H4 (cell line): ENCODE measurements around the gene SGCD. TPM values are rescaled to one million over a fixed set of nuclear protein-coding genes. Genes with fewer than 3 reads are reported as not detected.
"Not testable (repeated sequence)": the region's sequence is repeated elsewhere in the genome, so short reads cannot be mapped to it uniquely, and the experiment has no call there.

Experiments
- DNase-seq: peaks from one replicate; pipeline ENCODE4 v3.0.0-alpha.2; 2015; ENCODE audit warnings: low spot score
- total RNA-seq: library from RNA; depleted of rRNA; stranded (reverse); fragments of >200 nt; shearing (Covaris generic); gene quantifications from 2 replicates; pipeline ENCODE4 v1.2.3, GENCODE V29; 2014

SGCD gene
- total RNA-seq, 1 experiment from 2014 or later: 0.12 TPM

DNA sequence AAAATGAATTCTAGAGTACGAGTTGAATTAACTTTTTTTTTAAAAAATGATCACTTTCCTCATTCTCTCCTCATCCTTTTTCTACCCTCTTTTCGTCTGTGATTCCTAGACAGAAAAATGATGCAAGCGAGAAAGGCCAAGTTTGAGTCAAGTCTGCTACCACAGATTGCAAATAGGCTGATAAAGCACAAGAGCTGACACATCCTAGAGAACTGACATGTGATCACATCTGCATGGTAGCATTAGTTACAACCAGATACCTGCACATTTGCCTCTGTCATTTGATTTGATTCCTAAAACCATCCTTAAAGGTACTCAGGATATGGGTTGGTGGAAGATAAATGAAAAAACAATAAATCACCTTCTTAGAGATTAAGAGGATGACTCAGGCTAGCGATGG is 297.7 kb downstream of the SGCD start:
- no peak for DNase-seq

DNA sequence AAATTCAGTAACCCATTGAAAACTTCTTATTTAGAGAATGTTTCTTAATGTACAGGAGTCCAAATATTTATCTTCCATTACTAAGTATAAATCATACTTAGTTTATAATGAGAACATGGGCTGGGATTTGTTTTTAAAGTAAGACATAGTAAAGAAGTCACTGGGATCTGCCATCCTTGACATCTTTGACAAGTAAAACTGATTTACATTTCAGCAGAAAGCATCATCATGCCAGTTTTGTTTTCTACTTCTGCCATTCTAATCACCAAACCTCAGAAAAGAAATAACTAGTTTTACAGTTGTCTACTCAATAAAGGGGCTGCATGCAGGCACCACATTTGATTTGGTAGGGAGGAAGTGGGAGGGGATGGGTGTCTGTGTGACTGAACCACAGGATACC is 301.5 kb downstream of the SGCD start:
- no peak for DNase-seq

DNA sequence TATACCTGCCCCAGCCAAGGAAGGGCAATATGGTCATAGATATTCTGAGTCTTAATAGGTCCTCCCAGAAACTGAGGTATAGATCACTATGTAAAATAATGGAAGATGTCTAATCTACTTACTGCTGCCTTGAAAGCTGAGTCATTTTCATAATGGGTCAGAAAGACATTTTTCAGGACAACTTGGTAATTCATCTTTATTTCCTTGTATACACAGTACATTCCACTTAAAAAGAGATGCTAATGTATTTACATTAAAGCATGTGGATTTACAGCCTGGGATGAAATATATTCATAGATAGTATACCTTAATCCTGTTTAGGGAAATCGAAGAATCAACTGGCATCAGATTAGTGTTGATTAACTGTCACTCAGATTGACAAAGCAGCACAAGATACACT is 304.0 kb downstream of the SGCD start:
- no peak for DNase-seq

DNA sequence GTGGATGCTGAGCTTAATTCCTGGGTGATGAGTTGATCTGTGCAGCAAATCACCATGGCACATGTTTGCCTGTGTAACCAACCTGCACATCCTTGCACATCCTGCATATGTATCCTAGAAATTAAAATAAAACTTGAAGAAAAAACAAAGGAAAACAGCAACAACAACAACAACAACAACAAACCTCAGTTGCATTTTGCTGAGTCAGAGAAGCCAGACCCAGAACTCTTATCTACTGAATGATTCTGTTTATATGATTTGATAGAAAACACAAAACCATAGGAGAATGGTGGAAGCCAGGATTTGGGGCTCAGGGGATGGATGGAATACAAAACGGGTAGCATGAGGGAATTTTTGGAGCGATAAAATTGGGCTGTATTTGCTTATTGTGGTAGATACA is 307.3 kb downstream of the SGCD start:
- DNase-seq: no peak

DNA sequence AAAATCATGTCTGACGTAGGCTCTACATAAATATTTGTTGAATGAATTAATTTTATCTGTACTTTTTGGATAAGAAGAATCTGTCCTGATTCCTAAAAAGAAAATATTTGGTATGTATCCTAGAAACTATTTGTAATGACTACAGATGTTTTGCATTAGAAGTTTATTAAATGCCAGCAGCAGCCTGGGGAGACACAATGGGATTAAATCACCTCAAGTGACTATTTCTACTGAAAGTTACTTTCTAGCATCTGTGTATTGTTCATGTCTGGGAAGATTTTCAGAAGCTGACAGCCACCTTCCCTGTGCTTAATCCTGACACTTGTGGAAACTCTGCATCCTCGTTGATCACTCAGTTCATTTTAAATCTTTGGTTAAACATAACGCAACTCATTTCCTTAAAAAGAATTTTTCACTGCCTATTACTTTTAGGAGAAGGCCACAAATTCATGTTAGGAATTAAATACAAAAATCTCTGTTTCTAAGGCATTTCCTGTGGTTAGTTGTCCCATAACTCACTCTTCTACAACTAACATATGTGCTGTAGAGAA is 313.8 kb downstream of the SGCD start:
- DNase-seq: no peak

DNA sequence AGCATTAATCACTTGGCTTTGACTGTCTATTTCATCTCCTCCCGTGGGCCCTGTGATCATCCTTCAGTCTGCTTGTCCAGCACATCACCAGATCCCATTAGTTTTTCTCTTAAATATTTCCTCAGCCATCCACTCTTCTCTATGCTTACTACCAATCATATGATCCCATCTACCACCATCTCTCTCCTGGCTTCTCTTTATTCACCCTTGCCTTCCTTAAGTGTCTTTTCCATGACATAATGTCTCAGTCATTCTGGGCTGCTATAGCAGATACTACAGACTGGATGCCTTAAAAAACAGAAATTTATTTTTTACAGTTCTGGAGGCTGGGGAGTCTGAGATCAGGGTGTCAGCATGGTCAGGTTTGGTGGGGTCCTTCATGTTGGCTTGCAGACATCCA is 314.7 kb downstream of the SGCD start:
- DNase-seq: no peak

DNA sequence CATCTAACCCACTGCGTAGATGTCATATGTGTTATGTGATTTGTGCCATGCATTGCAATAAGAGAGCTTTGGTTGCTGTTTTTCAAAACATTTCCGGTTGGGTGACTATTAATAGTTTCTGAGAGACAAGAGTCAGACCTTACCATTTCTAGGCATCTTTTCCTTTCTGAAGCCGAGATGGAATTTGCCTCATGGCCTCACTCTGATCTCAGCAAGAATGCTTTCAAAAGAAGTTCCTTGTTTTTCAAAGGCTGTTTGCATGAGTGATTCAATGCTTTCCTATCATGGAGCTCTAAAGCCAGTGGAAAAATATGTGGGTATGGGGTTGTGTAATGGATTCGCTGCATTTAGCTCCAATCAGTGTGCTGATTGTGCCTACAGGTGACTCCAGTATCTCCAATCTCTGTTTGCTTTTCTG is 320.1 kb downstream of the SGCD start:
- DNase-seq: no peak

DNA sequence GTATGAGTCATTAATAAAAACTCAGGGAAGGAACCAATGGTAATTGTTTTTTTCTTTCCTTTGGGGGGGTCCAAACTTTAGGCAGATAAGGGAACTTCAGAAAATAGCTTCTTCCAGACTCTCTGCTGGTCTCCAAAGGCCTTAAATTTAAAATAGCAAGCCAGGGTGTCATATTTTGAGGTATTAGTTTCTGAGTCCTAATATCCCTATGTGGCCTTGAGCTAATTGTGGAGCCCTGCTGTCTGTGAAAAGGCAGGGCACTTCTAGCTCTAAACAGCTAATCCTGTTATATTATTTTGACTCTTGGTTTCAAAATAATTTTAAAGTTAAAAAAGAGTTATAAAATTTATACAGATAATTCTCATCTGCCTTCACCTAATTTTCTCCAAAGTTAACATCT is 327.5 kb downstream of the SGCD start:
- DNase-seq: no peak

DNA sequence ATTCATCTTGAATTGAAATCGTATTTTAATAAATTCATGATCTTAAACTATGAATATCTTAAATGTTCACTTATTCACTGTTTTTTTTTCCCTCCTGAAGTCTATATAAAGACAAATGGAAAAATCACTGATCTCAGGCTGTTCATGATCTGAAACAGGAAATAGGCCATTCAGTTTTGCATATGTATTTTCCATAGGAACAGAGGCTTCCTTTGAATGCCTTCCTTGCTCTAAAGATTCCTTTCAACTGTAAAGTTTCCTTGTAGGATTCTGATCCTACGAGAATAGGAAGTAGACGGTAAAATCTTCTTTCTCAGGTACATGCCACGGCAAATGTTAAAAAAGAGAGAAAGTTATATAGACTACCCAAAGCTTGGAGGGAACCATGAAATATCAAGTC is 328.8 kb downstream of the SGCD start:
- no peak for DNase-seq

DNA sequence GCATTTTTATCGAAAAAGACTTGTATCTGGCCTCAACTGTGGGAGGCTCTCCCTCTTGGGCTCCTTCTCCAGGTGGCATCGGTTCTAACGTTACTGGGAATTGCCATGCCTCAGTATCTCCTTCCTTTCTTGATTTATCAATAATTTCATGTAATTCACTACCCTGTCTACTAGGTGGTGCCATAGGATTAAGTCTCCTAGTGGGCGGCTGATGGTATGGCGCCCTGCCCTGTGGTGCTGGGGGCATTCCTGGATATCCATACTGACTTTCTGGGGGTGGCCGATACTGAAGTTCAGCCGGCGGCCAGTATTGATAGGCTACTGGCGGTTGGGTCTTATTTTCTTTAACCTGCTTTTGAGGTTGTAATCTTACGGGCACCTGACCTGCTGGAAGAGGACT is 337.9 kb downstream of the SGCD start:
- DNase-seq: not testable (repeated sequence)

DNA sequence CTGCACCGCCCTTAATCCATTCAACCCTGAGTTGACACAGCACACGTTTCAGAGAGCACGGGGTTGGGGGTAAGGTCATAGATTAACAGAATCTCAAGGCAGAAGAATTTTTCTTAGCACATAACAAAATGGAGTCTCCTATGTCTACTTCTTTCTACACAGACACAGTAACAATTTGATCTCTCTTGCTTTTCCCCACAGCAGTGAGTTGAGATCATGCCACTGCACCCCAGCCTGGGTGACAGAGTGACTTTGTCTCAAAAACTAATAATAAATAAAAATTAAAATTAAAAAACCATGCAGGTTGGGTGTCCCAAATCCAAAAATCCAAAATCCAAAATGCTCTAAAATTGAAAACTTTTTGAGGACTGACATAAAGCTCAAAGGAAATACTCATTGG is 339.7 kb downstream of the SGCD start:
- DNase-seq: not testable (repeated sequence)

DNA sequence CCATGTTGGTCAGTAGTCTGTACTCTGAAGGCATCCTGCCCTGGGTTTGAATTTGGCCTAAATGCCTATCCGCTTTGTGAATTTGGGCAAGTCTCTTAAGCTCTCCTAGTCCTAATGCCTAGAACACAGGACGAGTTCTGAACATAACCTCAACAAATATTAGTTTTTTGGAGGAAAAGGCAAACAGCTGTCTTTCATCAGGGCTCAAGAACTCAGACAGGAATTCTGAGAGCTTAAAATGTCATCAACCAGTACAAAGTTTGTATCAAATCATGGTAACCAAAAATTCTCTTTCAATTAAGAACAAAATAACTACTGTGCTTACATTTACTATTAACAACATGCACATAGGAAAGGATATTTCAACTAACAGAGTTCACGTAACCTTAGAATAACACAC is 340.7 kb downstream of the SGCD start:
- no peak for DNase-seq

DNA sequence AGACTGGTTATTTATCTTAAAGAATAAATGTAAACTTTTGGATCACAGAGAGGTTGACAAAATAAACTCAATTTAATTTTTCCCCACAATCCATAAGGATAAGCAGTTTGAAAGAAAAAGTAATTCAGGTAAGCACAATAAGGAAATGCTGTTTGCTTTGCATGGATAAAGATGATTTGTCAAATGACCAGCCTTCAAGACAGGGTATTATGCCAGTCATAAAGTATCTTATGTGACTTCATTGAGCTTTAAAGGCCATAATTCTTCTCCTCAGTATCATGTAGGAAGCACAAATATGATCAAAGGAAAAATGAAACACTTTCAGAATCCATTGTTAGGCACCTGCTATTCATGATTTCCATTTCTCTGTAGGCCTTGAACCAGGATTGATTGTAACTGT is 342.5 kb downstream of the SGCD start:
- no peak for DNase-seq

DNA sequence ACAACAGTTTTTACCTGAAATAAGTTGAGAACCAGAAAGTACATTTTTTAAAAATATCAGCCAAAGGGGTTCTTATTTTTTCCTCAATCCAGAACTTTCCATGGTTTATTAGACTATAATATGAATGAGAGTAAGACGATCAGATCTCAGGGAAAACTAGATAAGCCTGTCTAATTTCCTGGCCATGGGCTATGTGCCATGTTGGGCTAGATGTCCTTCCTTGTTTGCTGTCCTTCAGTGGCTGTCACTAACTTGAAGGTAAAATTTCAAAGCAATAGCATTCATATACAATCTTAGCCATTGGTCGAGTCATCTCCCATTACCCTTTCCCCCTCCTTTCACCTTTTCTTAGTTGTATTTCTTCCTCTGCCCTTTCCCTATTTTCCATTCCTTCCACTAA is 343.7 kb downstream of the SGCD start:
- no peak for DNase-seq

DNA sequence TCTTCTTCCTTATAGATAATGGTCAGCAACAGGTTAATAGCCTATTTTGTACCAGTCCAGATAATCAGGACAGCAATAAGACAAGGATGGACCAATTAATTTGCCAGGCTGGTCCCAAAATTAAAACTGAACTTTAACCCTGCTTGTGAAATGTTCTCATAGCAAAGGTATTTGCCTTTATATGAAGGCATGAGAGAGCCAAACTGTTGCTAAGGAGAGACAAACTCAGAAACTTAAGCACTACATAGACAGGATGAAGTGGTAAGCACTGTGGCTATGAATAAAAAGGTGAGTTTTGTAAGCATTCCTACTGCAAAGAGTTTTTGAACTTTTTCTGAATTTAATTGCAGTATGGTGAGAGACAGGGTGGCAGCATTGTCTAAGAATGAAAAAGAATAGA is 348.4 kb downstream of the SGCD start:
- no peak for DNase-seq

DNA sequence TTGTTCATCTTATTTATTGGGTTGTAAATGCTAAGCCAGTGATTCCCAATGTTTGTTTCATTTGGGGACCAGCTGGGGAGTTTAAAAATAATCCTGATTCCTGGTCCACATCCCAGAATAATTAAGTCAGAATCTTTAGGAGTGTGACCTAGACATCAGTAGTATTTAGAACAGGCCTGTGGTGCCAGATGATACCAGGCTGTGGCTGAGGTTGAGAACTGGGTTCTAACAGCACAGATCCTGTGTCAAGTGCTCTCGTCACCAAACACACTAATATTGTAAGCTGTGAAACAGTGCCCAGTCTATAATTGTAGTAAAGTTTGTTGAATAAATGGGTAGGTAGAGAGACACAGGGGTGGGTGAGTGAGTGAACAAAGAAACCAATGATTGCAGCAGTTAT is 351.0 kb downstream of the SGCD start:
- DNase-seq: no peak

DNA sequence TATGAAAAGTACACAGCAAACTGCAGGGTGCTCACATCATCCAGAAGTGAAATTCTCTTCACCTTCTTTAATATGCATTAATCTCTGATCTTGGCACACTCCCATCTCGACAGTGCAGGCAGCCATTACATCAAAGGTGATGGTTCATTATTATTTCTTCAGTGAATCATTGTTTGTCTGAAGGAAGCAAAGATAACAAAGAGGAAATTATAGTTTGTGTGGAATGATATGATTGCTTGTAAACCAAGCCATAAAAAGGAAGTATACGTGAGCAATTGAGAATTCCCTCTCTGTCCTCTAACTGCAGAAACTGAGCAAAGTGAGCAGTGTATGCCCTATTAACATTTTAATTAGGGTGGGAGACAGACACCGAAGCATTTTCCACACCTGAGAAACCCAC is 351.5 kb downstream of the SGCD start:
- no peak for DNase-seq

DNA sequence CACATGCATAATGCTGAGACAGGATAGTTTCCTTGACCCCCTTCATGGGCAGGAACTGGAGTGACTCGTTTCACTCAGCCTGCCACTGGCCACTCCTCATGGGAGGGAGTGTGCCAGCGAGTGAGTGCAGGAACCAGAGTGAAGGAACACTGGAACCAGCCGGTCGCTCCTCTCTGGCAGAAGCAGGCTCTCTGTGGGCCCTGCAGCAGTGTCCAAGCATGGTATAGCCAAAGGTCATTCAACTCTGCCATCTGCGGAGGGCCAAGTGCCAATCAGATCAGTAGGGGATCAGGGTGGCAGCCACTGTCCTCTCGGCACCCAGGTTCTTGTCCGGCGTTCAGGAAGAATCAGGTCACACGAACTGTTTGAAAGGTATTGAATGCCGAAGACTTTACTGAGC is 353.9 kb downstream of the SGCD start:
- DNase-seq: no peak

DNA sequence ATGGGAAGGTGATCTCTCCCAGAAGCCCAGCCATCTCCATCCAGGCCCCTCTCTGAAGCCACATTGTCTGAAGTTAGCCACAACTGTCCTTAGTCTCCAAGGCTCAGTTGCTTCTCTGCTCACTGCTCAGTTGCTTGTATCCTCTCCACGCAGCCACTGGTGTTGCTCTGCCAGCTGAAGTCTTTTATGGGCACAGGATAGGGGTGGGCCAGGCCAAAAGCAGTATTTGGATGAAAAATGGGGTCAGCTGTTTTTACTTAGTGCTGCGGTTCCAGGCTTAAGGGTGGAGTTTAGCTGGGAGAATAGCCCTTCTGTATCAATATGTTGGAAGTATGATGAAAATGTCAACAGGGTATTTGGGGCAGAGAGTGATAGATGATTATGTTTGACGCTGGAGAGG is 354.3 kb downstream of the SGCD start:
- DNase-seq: no peak

DNA sequence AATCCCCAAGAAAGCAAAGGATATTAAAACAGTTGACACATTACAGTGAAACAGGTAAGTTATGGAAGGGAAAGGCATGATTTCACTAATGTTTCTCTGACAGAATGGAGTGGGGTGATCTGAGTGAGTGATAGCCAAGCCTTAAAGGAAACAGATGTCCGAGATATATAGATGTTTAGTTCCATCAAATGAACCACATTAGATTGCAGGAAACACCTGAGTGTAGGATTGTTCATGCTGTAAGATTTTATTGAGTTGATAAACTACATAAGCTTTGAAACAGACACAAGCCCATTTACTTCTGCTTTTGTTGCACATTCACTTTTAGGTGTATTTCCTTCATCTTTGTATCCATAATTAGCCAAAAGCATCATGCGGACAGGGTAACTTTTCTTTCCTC is 356.0 kb downstream of the SGCD start:
- DNase-seq: no peak

DNA sequence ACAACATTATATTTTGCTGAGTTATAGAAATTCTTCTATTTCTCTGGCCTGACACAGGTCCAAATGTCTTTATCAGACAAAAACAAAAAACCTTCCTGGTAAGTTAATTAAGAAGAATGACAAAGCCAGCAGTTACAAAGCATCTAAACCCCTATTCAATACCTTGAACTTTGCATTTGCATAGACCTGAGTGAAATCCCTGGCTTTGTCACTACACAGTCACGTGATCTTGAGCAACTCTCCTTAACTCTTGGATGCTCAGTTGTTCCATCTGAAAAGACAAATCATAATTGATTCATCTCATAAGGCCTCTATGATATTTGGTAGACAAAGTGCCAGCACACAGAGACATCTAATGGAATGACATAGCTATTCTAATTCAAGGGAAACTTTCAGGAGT is 356.5 kb downstream of the SGCD start:
- no peak for DNase-seq

DNA sequence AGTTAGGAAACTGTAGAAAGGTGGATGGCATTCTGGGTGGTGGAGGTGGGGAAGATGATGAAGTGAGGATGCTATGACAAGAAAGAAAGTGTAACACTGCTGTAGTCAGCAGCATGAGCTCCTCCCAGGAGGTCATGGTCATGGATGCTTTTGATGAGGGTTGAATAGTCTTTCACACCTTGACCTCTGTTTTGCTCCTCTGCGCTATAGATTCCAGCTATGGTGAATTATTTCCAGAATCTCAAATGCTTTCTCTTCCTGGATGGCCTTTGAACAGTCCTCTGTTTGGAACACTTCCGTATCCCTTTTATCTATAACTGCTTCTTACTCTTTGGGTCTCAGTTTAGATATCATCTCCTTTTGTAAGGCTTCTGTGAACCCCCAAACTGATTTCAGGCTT is 357.3 kb downstream of the SGCD start:
- no peak for DNase-seq

DNA sequence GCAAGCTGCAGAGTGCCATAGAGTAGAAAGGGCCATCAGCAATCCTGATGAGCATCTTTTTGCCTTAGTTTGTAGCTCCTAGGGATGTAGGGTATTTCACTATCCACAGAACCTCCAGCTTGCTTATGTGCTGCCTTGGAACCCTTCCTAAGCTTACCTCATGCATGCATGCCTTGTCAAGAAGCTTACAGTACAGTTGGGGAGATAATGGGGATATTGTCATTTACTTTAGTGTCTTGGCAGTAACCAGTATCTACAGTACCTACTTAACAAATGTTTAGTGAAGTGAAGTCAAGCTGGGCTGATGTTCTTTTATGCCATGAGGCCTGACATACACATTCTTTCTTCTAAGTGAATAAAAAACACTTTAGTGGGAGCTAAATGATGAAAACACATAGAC is 358.5 kb downstream of the SGCD start:
- no peak for DNase-seq

DNA sequence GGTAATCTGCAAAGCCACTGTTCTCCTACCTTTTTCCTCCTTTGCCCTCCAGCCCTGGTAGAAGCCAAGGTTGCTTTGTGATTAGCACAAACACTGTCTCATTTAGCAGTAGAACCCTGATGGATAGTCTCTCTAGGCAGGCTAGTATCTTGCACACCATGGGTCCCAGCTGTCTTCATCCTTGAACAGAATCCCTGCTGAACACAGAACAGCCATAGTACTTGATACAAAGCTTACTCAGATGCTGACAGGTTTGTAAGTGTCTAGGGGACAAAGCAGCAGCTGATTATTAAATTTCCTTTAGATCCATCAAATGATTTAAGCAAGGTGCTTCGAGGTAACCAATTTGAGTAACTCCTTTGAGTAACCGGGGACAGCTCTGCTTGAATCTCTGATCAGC is 359.4 kb downstream of the SGCD start:
- no peak for DNase-seq

DNA sequence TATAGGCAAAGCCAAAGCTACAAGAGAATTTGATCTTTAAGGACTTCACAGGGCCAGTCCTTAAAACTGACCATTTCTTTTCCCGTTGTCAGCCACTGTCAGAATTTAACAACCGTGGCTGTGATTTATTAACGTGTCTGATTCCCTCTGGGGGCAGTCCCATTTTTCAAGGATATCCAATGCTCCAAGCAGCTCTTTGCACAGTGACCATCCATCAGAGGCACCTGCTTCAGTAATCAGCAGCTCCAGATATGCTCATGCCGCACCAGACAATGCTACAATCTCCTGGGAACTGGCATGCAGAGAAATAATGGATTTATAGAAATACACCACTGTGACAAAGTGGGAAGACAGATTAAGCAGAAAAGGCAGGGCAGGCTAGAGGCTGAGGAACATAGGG is 359.8 kb downstream of the SGCD start:
- DNase-seq: no peak
